Activated T-helper 9 cell treated with anti-CD3 and anti-CD28 coated beads, Interleukin-2, amount 50 U/mL, for 16 hours (primary cell): Measurements from ENCODE around the gene TK2.
"Not testable (repeated sequence)": the region's sequence is repeated elsewhere in the genome, so short reads cannot be mapped to it uniquely, and the experiment has no call there.

Experiments used
- DNase-seq: peaks from one replicate; pipeline ENCODE4 v3.0.0-alpha.2; 2020; ENCODE audit warnings: low read depth

The TK2 gene

DNA sequence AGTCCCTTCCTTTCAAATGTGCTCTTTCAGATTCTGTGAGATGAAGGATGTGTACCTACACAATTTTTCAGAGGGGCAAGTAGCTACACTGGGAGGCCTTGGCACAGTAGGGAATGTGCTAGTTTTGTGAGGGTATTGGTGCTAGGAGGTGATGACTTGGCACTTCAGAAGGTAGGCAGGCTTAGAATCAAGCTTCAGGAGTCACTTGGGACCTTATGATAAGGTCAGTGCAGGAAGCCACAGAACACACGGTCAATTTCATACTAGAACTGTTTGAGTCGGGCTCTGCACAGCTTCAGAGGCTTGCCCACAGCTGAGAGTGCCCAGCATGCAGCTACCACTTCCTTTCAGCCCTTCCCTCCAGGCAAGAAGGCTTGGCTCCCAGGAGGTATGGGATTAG lies 22.4 kb upstream of the TK2 start:
- no peak for DNase-seq

DNA sequence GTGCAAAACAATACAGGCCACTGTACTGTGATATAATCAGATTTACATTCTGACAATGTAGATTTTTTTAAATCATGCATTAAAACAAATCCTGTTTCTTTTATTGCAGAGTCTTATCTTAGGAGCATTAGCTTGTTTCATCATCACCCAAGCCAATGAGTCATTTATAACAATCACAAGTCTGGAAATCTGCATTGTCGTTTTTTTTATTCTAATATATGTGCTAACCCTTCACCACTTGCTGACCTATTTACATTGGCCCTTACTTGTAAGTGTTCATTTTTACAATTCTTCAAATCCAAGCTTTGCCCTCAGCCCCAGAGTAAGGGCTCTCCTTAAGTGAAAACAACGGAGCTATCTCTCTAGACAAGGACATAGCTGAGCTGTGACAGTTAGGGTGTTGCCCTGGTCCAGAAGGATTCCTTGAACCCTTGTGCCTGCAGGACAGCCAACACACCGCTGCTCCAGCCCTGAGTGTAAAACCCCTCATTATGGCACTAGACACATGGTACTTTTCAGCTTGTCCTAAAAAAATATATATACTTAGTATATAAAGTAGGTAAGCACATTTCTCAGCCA lies 20.0 kb upstream of the TK2 start:
- DNase-seq: no peak

DNA sequence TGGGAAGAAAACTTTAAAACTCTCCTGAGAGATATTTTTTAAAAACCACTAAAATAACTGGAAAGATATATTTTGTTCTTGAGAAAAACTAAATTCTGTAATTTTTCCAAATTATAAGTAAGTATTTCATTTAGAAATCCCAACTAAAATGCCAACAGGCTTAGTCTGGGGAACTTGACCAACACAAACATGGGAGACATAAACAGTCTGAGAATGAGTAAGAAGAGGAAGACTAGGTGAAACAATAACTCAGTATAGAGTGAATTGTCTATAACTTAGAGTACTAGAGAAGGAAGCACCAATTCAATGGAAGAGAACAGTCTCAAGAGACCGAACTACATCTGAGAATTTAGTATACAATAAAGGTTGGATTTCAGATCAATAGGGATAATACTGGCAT lies 19.2 kb upstream of the TK2 start:
- DNase-seq: no peak

DNA sequence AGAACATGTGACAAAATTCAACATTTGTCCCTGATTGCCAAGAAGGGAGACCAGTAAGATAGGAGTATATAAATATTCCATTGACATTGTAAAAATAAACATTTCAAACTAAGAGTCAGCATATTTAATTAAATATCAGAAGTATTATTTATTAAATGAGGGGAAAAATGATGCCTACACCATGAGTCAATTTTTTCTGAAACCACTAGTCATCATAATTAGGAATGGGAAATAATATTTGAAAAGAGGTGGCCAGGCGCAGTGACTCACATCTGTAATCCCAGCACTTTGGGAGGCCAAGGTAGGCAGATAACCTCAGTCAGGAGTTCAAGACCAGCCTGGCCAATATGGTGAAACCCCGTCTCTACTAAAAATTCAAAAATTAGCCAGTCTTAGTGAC lies 18.4 kb upstream of the TK2 start:
- DNase-seq: no peak

DNA sequence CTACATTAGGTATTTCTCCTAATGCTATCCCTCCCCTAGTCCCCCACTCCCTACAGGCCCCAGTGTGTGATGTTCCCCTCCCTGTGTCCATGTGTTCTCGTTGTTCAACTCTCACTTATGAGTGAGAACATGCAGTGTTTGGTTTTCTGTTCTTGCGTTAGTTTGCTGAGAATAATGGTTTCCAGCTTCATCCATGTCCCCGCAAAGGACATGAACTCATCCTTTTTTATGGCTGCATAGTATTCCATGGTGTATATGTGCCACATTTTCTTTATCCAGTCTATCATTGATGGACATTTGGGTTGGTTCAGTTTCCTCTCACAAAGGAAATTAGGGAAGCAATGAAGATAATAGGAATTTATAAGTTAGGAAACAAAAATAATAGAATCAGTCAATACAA lies 17.3 kb upstream of the TK2 start:
- not testable (repeated sequence) for DNase-seq

DNA sequence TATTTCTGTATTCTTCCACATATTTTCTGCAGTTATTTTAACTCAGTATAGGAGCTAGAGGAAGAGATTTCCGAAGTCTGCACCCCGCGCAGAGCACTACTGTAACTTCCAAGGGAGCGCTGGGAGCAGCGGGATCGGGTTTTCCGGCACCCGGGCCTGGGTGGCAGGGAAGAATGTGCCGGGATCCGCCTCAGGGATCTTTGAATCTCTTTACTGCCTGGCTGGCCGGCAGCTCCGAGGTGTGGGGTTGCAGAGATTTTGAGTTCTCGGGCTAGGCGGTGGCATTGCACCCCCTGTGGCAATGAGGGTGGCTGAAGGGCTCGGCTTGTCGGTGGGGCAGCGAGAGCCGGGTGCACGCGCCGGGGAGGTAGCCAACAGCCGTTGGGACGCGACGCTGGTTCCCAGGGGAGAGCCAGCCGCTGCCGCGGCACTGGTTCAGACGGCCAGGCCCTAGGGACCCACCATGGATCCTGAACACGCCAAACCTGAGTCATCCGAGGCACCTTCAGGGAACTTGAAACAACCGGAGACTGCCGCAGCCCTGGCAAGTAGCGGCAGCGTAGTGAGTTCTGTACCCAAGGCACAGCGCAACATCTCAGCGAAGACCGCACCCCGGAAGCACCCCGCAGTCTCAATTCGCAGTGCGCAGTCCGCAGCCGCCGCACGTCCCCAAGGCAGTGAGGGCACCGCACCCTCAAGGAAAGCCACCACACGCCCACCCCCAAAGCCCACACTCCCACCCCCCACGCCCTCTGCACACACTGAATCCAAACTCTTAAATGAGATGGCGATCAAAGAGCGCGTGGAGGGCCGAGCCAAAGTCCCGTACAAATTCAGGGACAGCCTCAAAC lies 16.4 kb upstream of the TK2 start, which contains the start of gene CMTM1:
TSS of gene CMTM1 (plus strand) at position 389 of the 851 bp plus-strand sequence. CDS start at position 464, 75 bp downstream.
- DNase-seq: no peak

DNA sequence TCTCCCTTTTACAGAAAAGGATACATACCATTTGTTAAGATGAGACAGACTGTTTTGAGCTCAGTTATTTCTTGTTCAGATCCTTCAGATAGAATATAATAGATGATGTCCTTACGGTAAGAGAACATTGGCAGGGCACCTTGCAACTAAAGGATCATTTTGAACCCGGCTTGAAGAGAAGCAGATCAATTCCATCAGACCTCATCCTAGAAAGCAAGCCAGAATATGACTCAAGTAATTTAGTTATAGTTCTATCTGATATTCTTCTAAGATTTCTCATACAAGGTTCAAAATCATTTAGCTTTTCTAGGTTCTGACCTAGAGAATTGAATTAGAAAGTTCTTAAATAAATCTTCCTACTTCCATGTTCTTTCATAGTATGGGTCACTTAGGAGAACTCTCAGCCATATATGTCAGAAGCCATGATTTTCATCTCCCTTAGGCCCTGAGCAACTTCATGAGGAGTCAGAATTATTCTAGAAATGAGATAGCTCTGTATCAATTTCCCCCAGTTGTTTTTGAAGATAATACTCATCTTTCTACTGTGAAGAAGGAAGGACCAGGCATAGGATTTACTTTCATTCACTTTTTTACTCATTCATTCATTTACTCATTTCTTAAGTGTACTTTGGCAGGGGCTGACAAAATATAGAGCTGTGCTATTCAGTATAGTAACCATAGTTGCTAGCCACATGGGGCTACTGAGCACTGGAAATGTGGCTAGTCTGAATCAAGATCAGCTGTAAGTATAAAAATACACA lies 13.8 kb upstream of the TK2 start:
- no peak for DNase-seq

DNA sequence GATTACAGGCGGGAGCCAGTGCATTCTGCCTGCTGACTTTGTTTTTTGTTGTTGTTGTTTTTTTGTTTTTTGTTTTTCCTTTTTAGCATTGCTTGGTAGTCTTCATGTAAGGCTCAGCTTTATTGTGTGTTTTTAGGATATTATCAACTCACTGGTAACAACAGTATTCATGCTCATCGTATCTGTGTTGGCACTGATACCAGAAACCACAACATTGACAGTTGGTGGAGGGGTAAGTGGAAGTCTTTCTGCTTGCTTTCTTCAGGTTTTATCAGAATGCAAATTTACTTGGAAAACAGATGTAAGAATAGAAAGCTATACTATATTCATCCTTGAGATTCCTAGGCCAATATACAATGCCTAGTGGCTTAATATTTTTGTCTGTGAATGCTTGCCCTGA lies 13.1 kb upstream of the TK2 start:
- no peak for DNase-seq

DNA sequence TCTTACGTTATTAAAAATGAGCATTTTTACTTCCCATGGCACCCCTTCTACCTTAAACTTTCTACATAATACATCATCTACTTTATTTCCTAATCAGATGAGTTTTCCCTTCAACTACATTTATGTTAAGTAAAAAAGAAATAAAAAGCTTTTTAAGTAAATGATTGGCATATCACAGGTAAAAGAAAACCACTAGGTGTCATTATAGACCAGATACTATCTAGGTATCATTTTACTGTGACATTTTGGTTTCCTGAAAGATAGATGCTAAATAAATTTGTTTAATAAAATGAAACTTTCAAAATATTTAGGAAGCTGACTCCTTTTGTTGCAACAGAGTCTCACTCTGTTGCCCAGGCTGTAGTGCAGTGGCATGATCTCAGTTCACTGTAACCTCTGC lies 12.5 kb upstream of the TK2 start:
- no peak for DNase-seq

DNA sequence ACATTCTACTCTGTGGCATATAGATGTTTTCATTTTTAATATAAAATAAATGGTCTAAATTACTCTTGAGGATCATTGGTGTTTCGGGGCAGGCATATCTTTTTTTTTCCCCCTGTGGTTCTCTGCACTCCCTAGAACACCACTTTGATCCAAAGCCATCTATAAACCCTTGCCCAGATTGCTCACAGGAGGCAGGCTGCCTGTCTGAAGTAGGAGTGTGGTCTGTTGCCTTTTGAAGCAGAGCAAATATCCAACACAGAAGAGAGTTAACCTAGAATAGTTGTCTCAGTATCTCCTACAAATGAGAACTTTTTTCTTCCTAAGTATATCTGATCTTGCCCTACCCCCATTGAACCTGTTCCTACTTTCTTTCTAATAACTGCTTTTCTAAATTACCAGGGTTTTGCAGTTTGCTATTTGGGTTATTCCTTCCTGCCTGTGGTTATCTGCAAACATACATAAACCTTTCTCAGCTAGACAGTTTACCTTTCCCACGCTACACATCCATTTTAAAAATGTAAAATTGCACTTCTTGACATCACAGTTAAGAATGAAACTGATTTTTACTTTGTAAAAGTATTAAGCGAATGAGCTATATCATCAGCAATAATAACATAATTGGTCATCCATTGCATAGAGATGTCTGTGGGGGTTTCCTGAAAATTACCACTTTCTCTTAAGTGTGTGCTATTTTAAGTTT lies 11.6 kb upstream of the TK2 start:
- DNase-seq: no peak

DNA sequence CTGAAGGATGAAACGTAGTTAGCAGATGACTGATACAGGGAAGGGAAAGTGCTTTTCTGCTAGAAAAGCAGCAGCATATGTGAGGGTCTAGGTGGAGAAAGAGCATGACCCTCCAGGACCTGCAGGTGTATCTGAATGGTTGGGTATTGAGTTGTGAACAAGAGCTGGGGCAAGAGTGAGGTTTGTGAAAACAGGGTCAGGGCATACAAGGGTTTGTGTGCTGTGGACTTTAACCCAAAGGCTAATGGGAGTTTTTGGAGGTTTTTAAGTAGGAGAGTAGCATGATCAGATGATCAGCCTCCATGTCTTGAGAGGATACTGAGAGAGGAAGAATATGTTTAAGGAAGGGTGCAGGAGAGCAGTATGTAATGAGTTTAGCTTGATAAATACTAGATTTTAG lies 10.2 kb upstream of the TK2 start:
- no peak for DNase-seq

DNA sequence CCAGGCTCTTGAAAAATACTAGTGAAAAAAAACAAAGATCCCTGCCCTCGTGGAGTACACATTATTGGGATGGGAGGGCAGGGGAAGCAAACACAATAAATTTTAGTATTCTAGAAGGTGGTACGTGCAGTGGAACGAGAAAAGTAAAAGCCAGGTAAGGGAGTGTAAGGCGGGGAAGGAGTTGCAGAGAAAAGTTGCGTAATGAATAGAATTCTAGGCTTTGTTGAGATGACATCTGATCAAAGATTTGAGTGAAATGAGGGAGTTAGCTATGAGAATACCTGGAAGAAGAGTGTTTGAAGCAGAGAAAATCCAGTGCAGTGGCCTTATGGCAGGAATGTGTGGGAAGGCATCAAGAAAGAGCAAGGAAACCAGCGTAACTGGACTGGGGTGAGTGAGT lies 4.6 kb upstream of the TK2 start:
- no peak for DNase-seq

DNA sequence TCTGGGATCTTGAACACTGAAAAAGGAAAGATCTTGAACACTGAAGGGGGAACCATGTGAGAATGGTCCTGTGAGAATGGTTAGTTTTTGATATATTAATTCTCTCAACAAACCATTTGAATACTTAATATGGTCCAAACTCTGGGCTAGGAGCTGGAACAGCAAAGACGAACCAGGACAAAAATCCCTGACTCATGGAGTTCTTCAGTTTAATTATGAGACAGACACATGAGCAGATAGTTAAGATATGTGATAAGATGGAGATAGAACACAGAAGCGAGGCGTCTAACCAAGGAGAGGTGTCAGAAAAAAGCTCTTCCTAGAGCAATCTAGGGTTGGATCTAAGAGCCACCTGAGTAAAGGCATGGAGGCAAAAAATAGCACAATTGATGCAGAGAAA lies 4.1 kb upstream of the TK2 start:
- no peak for DNase-seq

DNA sequence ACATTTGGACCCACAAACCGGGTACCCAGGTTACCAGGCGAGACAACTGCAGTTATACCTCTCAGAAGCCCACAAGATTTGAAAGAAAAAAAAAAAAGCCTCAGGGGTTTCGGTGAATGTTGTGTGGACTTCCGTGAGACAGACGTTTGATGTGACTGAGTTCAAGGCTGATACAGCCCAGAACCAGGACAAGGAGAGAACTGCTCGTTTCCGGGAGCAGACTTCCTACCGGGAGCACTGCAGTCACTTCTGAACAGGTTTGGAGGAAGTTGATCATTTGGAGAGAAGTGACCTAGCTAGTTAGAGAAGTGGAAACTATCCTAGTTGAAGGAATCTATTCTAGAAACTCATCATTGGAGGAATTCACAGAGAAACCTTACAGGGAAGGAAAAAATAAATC lies 3.3 kb upstream of the TK2 start:
- DNase-seq: no peak

DNA sequence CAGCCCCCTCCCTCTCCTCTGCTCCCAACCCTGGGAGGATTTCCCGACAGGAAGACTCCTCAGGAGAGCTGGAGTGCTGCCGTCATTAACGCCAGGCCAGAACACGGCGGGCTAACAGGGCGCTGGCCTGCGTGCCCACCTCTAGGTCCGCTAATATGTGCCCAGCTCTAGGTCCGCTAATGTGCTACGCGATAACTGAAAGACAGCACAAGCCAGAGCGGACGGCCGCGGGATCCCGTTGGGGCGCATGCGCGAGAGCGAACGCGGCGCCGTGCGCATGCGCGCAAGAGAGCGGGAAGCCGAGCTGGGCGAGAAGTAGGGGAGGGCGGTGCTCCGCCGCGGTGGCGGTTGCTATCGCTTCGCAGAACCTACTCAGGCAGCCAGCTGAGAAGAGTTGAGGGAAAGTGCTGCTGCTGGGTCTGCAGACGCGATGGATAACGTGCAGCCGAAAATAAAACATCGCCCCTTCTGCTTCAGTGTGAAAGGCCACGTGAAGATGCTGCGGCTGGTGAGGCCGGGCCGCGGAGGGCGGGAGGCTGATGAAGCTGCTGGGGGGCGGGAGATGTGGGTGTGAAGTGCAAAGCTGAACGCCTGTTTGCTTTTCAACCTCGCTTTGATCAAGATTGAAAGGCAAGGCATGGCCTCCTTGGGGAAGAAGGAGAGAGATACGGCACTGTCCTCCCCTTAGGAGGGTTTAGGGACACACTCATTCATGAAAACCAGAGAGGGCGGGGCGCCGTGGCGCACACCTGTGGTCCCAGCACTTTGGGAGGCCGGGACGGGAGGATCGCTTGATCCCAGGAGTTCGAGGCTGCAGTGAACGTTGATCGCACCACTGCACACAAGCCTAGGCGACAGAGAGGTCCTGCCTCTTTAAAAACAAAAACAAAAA lies 2.6 kb upstream of the TK2 start, which contains the start of gene CKLF:
TSS of gene CKLF (plus strand) at position 291 of the 892 bp plus-strand sequence. CDS start at position 431, 140 bp downstream.
- DNase-seq: peak; percentile 88

DNA sequence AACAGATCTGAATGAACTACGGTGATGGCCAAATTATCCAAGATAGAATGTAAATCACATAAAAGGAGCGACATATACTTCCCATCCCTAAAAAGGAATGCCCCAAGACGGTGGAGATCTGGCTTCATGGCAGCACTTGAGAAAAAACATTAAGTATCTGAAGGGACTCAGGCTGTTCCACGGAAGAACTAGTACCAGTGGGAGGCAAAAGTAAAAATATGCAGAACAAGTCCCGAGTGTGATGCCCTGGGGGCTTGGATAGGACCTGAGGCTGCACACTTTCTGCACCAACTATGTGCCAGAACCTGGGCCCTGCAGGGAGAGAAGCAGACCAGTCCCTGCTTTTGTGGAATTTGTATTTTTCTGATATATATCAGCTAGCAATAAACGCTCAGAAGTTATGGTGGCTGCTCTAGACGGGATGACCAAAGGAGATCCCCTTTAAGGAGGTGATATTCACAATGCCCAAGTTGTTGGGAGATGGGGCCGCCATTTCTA lies 1.9 kb upstream of the TK2 start:
- no peak for DNase-seq

DNA sequence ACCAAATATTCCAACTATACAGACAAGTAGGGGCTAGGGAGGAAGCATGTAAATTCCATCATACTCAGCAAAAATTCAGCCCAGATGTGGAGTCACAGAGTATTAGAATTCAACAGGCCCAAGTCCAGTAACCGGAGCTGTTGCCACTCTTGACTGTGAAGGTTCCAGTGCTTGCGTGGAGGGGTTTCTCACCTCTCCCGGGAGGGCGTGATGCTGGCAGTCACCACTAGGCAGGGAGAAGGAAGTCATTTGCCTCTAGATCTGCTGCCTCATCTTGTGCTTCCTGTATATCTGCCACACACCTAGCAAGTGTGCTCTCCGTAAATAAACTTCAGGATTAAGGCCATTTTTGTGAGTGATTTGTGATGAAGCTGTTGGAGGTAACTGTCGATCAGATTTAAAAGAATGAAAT lies 1.4 kb upstream of the TK2 start:
- DNase-seq: peak; percentile 46

DNA sequence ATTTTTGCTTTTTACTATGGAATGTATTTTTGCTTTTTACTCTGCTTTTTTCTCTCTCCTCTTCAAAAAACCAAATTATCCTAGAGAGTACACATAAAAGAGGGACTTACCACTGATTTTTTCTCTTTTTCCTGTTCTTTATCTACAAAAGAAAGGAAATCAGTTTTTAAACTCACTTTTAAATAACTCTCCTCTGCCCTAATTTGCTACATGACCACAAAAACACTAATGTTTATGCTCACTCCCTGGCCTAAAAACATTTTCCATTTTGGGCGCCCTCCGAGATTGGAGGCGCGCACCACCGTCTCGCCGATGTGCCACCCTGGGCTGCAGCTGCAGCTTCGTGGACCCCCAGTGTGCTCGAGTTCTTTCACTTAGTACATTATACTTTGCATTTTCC lies 1.1 kb downstream of the TK2 start:
- DNase-seq: no peak

DNA sequence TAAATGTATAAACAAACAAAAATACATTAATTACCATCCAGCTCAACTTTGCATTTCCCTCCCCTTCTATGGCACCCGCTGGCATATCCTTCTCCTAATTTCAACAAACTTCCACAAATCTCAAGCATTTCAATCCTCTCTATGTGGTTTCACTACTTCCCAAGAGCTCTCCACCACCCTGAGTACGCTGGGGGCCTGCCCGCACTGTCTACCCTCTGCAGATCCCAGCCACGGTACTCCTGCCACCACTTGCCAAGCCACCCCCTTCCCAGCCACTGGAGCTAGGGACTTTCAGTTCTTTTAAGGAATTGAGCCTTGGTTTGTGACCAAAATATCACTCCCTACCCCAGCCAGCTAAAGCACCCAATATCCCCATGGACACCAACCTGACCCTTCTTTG lies 1.9 kb downstream of the TK2 start:
- no peak for DNase-seq

DNA sequence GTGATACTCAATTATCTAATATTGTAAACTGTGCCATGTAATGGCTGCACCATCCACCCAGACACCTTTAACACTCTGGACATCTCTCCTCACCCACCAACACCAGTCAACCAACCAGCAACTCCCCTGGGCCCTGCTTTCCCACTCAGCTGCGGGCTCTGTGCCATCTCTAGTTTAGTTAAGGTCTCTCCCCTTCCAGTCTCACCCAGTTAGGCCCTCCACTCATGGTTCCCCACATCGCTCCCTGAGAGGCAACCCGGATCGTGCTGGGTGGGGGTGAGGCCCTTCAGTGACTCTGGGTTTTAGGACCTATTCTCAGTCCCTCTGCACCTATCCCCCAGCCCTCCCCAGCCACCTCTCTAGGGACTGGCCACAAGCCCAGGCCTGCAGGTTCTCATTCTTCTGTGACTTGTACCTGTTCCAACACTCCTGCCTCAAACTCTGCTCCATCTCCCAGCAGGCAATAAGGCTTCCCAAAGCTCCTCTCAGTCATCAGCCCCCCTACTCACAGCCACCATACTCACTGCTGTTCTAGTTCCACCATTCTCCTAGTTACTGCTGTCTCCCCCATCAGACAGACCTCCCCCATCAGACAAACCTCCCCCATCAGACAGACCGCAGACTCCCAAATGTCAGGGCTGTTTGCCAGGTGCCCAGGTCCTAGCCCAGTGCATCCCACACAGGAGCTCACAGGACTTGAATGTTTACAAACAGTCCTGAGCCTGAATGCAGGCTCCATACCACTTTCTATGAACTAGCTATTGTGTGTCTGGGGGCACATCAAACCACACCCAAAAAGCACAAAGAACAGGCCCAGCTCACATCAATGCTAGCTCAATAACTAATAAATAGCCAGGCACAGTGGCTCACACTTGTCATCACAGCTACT lies 2.6 kb downstream of the TK2 start:
- no peak for DNase-seq
